Measurements from ENCODE around the gene ARHGAP19.

GRCh38 chr10:97261656-97262055, 30.8 kb downstream of the ARHGAP19 start:
- TF ChIP-seq POLR2A (IDR thresholded peaks at IDR 0.05; ENCODE audit: control extremely low read depth in 1 of 2, low read depth in 2 of 2, low read length in 2 of 2) = no peak
- no peak for TF ChIP-seq EP300 (IDR thresholded peaks at IDR 0.05; ENCODE audit: borderline replicate concordance in 1 of 2, low read depth in 2 of 2, low read length in 2 of 2)
- TF ChIP-seq KDM5A (IDR thresholded peaks at IDR 0.05; ENCODE audit: low read length) = no peak
- no peak for TF ChIP-seq TCF12 (IDR thresholded peaks at IDR 0.05; ENCODE audit: low read depth, low read length)
- TF ChIP-seq SRF (IDR thresholded peaks at IDR 0.05; ENCODE audit: low read depth, low read length) = no peak
- no peak for TF ChIP-seq CTCF (IDR thresholded peaks at IDR 0.05; ENCODE audit: control extremely low read depth in 1 of 3, insufficient read depth in 1 of 3, low read depth in 1 of 3, low read length in 3 of 3)
- no peak for TF ChIP-seq HDAC2 (IDR thresholded peaks at IDR 0.05; ENCODE audit: borderline replicate concordance in 1 of 2, low read depth in 2 of 2, low read length in 2 of 2)
- TF ChIP-seq ZNF274 (IDR thresholded peaks at IDR 0.05; ENCODE audit: borderline replicate concordance, extremely low read depth, low read length) = no peak
